H4 (cell line): ENCODE data around the gene UBN1. TPM values are rescaled to one million over a fixed set of nuclear protein-coding genes. Genes with fewer than 3 reads are reported as not detected.
A peak's percentile ranks its signal among the peaks of the same experiment; 100 is the strongest.

Experiments
- DNase-seq: peaks from one replicate; pipeline ENCODE4 v3.0.0-alpha.2; 2015; ENCODE audit warnings: low spot score
- total RNA-seq: library from RNA; depleted of rRNA; stranded (reverse); fragments of >200 nt; shearing (Covaris generic); gene quantifications from 2 replicates; pipeline ENCODE4 v1.2.3, GENCODE V29; 2014

The UBN1 gene
- total RNA-seq, 1 experiment from 2014 or later, result 12.7 TPM

DNA sequence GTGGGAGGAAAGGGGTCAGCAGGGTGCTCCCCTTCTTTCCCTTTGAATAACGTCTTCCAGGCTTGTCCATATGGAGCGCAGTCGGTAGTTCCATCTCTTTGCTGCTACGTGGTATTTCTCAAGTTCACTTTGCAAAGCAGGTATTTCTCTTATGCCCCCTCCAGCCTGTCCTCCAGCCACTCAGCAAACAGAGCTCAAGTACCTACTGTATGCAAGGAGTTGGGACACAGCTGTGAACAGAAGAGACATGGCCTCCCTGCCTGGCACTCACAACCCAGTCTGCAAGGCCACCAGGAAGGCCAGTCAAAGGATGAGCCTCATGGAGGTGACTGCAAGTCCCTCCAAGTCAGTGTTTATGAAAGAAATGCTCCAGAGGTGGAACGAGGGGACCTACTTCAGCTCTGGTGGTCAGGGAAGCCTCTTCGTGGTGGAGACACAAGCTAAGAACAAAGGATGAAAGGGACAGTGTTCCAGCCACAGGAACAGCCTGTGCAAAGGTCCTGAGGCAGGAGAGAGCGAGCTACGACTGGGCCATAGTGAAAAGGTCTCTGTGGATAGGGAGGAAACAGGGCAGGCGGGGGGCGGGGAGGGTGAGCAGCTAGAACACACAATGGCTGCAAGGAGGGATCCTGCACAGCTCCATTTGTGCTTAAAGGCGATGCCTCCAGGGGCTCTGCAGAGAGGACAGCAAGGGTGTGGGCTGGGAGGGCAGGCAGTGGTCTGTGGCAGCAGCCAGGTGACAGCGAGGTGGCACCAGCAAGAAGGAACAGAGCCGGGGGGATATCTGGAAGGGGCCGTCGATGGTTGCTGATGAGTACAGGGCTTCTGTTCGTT, 57.0 kb downstream of the UBN1 start:
- no peak for DNase-seq

DNA sequence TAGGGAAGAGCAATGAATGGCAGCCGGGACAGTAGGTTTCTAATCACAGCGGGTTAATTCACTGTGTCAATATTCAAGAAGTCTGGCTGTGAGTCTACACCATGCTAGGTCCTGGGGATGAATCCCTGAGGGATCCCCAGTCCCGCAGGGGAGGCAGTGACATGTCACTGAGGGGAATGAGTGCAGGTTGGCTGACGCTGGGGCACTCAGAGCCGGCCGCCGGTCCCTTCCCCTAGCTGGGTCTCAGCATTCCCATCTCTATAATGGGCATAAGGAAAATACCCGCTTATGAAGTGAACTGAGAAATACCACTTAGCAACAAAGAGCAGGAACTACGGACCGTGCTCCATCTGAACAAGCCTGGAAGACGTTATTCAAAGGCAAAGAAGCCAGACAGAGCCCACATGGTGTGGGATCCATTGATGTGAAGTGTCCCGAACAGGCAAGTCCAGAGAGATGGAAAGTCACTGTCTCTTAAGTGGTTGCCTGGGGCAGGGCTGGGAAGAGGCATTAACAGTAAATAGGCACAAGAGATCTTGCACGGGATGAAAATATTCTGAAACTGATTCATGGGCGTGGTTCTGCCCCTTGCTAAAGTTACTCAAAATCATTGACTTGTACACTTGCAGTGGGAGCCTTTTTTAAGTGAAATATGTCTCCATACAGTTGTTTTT, 57.8 kb downstream of the UBN1 start:
- DNase-seq, result no peak

DNA sequence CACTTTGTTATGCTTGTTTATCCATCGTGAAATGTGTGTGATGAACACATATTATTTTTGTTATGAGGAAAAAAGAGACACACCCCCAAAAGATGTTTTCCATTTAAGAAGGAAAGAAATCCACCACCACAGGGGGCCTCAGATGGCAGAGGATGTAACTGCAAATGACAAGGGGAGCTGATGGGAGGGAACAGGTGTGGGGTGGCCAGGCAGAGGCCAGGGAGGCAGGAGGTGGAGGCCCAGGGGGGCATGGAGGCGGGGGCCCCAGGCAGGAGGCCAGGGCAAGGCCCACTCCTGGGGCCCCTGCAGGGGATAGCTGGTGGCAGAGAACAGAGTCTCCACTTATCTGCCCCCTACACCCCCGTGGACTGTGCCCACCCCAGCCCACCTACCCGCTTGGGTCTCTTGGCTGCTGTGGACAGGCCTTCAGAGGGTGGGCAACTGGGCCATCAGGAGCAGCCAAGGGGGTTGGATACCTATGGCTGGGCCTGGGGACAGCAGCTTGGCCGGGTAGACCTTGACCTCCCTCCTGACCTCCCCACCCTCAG, 61.6 kb downstream of the UBN1 start:
- no peak for DNase-seq

DNA sequence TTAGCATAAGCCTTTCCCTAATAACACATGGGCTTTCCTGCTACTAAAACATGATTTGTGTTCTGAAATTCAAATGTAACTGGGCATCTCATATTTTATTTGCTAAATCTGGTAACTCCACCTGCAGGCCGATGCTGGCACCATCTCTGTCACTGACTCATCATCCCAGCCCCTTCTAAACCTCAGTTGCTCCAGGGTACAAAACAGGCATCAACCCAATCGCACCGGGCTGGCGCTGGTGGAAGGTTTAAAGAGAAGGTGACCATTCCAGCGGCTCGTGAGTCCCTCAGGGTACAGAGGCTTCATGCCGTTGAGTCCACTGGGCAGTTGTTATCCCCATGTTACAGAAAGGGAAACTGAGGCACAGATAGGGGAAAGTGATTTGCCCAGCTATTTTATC, 62.5 kb downstream of the UBN1 start:
- no peak for DNase-seq

DNA sequence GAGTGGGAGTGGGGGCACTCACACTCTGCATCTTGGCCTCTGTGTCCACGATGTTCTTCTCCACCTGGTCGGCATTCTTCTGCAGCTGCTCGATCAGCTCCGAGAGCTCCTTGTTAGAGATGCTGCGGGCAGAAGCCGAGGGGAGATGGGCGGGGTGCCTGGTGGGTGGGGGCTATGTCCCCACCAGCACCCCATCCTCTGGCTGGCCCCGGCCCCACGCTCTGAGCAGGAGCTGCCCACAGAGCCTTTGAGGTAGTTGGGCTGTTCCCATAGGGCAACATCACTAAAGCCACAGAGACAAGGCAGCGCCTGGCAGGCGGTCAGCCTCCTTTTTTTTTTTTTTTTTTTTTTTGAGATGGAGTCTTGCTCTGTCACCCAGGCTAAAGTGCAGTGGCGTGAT, 63.5 kb downstream of the UBN1 start:
- DNase-seq, result no peak

DNA sequence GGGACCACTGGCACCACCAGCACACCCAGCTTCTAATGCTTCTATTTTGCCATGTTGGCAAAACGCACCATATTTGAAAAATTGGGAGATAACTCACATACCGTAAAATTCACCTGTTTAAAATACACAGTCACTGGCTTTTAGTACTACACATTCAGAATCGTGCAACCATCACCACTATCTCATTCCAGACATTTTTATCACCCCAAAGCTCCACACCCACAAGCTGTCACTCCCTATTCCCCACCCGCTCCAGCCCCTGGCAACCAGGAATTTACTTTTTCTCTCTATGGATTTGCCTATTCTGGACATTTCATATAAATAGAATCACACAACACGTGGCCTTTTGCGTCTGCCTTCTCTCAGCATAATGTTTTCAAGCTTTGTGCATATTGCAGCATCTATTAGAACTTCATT, 64.7 kb downstream of the UBN1 start:
- no peak for DNase-seq

DNA sequence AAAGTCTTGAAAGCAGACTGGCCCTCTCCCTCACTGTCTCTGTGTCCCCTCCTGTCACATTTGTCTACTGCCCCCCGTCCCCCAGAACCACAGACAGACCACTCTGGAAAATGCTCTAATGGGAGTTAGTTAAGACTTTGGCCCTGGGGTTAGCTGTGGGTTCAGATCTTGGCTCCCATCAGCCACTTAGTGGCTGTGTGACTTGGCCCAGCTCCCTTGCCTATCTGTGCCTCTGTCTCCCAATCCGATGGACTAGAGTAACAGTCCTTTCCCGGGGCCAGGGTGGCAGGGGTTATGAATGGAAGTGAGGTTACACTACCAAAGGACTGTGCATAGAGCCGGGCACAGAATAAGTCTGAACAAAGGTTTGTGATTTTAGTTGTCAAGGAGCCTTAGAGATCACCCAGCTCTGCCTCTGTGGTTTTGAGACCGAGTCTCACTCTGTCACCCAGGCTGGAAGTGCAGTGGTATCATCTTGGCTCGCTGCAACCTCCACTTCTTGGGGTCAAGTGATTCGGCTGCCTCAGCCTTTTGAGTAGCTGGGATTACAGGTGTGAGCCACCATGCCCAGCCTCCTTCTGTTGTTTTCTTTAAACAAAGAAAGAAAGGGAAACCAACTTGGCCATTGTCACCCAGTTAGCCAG, 66.0 kb downstream of the UBN1 start:
- no peak for DNase-seq

DNA sequence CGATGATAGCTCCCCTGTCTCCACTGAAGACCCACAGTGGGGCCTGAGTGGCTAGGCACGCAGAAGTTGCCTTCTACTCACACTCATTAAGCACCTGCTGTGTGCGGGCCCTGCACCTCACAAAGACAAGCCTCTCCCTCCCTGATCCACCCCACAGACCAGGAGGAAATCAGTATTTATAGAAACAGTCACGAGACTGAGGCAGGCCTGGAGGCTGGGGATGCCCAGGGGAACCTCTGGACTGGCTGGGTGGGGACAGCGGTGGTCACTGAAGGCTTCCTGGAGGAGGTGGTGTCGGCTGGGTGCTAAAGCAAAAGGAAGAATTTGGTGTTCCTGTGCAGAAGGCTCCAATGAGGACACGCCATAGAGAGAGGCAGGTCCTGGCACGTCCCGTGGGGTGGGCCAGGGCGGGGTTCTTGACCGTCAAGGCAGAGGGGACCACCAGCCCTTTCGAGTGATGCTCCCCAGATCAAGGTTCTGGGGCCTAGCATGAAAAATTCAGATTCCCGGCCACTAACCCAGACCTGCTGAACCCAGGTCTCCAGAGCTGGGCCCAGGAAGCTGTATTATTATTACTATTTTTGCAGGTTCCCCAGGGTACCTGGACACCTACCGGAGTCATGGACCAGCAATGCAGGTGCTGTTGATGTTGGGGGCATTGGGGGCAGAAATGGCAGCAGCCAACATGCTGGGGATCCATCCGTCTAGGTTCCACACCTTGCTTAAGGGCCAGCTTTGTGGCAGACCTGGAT, 66.7 kb downstream of the UBN1 start:
- no peak for DNase-seq

DNA sequence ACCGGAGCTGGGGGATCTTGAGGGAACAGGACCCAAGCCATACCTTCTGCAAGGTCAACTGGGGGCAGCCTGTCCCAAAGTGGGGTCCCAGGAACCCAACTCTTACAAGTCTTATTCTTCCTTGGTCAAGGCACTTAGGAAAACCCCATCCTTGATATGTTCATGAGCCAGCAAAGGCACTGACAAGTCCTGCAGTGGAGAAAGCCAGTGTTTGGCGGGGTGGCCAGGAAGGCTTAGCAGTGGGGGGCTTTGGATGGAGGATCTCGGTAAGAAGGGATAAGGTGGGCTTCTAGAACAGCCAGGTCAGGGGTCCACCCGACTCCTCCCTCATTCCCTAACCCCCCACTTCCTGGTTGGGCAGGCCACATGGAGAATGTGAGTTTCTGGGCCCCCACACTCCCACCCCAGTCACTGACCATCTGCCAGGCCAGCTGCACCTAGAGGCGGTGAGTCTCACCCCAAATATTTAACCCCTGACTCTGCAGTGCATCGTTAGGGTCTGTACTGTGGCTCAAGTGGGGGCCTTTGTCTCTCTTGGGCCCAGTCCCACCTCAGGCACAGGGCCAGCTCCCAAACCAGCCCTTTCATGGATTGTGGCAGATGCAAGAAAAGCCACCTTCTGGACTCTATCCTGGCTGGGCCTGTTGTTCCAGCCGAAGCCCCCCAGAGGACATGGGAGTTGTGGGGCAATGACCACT, 67.4 kb downstream of the UBN1 start:
- DNase-seq, result no peak

DNA sequence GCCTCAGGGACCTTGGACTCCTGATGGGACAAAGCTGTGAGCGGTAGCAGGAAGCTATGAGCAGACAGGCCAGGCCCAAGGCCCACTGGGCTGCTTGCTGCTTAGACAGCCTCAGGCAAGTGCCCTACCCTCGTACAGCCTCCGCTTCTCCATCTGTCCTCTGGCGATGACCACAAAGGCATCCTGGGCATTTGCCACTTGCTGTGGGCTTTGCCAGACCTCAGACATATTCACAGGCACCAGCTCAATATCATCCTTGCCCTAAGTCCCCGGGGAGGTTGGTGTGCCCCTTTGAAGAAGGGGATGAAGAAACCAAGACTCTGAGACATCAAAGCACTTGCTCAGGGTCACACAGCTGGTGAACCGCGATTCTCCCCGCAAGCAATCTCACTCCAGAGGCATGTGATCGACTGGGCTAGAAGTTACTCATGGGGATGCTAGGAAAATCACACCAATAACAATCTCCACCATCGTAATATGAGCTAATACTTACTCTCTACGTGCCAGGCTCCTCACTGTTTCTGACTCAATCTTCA, 68.0 kb downstream of the UBN1 start:
- DNase-seq, result peak; percentile 58

DNA sequence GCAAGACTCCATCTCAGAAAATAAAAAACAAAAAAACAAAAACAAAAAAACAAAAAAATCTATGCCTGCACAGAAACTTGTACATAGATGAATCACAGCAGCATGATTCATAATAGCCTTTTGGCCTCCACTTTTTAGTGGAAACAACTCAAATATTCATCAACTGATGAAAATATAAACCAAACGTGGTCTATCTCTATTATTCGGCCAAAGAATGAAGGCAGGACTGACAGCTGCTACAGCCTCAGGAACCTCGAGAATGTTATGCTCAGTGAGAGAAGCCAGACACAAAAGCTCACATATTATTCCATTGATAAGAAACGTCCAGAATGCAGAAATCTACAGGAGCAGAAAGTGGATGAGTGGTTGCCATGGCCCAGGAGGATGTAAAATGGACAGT, 69.8 kb downstream of the UBN1 start:
- DNase-seq, result no peak

DNA sequence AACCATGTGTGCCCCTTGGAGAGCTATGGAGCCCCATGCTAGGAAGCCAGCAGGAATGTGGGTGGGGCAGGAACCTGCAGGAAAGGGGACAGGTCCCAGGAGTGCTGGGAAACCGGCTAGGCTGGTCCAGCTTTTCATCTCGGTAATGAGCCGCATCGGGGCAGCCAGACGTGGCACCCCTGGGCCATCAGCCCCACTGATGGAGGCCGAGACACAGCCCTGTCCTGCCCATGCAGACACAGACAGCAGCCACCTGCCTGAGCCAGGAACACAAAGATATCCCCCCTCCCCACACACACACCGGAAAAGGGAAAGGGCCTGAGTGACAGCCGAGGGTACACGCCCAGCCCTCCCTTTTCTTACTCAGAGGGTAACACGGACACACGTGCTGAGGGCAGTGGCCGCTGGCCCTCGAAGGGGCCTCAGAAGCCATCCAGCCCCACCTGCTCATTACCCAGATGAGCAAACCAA, 71.5 kb downstream of the UBN1 start:
- no peak for DNase-seq

DNA sequence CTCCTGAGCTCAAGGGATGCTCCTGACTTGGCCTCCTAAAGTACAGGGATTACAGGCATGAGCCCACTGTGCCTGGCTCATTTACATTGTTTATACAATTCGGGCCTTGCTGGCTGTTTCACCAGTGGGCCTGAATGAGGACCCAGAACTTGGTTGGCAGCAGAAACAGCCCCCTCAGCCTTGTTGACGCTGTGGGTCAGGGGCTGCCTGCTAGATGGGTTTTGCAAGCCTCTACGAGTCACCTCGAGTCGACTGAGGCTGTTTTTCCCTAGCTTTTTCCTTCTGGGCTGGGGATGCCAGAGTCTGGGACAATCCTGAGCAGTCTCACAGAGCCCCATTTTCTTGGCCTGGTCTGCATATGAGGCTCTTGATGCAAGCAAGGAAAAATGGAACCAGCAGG, 73.5 kb downstream of the UBN1 start:
- no peak for DNase-seq

DNA sequence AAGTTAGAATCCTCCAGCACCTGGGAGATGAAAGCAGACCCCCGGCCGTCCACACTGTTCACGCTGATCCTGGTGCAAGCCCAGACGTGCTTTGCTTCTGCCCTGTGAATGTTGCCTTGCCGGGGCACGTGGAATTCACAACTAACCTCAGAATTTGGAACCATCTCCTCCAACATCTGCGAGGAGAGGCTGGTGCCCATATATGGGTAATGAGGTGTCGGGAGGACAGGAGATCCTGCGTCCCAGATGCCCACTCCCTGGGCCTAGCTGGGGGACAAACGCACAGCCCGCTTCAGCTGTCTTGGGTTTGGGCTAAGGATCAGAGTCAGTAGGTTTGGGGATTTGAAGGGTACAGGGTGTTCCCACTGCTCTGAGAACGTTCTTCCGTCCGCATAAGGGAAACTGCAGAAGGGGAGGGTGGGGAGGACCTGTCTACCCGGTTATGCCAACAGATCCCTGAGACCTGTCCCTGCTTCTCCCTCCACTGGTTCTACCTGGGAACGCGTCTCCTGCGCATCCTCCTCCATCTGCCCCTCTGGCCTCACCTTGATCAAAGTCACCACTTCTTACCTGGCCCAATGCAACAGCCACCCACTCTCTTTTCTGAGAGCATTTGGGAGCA, 75.6 kb downstream of the UBN1 start:
- DNase-seq, result no peak

DNA sequence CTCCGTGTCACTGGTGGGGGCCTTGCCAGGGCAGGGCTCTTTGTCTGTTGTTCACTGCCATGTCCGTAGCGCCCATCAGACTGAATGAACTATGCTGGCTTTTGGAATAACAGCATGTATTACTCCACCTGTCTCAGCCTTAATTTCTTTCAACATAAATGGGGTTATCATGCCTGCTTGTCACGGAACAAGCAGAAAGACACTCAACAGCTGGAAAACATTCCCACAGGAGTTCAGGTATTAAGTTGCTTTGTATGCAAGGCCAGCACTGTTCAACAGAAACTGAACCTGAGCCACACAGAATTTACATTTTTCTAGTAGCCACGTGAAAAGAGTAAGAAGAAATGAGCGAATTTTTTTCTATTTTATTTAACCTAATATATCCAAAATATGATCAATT, 76.6 kb downstream of the UBN1 start:
- DNase-seq, result no peak

DNA sequence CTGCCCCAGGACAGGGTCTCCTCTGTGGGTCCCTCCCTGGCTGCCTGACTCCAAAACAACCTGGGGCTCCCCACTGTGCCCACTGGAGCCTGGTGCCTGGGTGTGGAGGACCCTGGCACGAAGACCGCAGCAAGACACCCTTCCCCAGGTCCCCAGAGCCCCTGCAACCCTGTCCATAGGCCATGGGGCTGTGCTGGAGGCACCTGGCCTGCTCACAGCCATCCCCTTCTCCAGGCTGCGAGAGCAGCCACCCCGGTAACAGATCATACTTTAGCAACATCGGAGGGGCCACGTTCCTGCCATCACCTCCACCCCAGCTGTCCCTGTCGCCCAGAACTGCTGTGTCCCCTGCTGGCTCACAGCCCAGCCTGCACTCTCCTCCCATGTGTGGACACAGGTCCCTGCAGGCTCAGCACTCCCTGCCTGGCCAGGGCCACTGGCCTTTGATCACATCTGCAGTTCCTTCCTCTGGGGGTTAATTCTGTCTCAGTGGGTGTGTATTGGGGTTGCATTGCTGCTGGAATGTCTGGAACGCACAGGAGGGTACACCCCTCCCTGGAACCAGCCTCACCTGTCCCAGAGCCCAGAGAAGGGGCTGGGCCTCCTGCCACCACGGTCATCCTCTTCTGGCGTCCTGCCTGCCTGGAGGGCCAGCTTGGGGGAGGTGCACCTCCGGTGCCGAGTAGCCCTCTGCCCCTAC, 77.5 kb downstream of the UBN1 start:
- no peak for DNase-seq

DNA sequence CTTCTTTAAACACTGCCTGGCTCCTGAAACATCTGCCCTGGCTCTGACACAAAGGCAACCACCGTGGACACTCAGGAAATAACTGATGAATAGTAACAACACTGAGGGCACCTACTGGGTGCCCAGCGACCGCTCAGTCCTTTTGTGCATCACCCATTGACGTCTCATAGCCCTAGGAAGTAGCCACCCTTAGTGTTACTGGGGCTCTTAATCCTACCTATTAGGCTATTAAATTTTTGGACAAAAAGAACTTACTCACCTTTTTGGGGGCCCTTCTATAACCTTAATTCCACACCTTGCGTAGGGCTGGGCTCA, 78.0 kb downstream of the UBN1 start:
- no peak for DNase-seq

DNA sequence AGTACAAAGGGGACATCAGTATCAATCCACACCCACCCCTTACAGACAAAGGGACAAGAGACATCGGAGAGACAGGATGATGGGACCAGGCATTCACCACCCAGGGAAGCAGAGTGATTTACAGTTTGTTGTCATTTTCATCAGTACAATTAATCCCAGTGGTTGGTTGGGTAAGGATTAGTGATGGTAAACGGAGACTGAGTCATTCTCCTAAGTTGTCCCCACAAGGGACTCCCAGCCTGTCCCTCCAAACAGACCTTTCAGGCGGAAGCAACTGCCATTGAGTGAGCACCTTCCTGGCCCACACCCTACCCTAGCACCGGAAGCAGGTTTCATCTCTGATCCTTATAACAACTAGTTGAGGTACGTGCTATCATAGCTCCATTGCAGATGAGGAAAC, 78.5 kb downstream of the UBN1 start:
- no peak for DNase-seq

DNA sequence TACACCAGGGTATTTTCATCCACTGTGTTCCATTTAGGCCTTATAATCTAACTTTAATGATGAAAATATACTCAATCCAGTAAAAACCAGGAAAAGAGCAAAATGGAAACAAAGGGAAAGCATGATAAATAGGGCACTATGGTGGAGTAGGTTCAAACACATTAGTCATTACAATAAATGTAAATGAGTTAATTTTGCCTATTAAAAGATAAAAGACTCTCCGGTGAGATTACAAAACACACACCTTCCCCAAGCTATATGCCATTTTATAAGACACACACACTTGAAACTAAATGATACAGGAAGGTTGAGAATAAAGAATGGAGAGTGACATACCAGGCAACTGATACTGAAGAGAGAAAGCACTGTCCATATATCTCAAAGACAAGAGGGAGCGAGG, 79.6 kb downstream of the UBN1 start:
- no peak for DNase-seq

DNA sequence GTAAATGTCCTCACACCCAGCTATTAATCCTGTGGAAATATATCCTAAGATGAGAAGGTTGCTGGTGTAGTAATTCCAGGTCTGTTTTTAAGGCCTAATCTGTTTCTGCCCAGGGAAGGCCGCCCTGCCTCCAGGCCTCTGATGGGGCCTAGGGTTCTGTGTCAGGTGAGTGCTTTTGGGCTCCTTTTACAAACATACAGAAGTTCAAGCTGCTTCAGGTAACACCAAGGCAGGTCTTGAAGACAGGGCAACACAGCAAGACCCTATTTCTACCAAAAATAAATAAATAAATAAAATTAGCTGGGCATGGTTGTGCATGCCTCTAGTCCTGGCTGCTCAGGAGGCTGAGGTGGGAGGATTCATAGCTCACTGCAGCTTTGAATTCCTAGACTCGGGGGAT, 80.4 kb downstream of the UBN1 start:
- DNase-seq, result no peak
